DMS53 treated with DMSO at 0.1 percent for 48 hours (cell line): ENCODE data around the gene SLU7.
A peak's percentile ranks its signal among the peaks of the same experiment; 100 is the strongest.
"Not testable (repeated sequence)": the region's sequence is repeated elsewhere in the genome, so short reads cannot be mapped to it uniquely, and the experiment has no call there.

ENCODE experiments used
- DNase-seq: peaks from one replicate; lab custom pipeline; 2025; ENCODE audit not compliant: unreplicated experiment; lab: John Stamatoyannopoulos, UW

SLU7 gene

DNA sequence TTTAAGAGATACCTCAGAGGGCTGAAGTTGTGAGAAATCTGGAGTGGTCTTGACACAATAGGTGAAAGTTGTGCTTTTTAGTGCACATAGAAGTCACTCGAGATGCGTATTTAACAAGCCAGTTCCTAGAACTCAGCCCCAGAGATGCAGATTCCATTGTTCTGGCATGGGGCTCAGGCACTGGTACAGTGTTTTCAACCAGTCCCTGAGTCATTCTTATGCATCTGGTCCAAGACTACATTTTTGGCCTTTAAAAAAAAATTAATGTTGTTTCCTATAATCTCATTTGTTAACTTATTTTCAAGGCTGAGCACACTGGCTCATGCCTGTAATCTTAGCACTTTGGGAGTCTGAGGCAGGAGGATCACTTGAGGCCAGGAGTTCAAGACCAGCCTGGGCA lies 32.4 kb upstream of the SLU7 start:
- no peak for DNase-seq

DNA sequence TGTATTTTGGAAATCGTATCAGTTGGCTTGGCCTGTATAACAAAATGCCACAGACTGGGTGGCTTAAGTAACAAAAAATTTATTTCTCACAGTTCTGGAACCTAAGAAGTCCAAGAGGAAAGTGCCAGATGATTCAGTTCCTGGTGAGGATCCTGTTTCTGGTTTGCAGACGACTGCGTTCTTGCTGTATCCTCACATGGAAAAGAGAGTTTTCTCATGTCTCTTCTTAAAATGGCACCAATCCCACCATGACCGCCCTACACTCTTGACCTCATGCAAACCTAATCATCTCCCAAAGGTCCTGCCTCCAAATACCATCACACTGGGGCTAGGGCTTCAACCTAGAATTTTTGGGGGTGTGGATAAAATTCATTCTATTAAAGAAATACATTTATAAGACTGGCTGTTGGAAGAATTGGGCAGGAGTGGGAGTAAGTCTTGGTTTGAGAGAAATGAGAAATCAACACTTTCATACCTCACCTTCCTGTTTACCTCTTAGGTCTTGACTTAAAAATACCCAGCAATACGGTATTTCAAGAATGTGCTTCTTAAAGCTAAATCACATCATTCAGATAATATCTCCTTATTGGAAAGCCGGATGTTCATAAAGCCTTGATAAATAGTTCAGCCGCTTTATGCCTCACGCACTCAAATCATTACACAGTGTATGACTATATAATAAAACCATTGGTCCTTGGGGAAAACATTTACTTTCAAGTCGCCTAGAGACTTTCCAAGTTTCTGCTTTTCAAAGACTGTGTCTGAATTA lies 31.5 kb upstream of the SLU7 start:
- DNase-seq, result no peak

DNA sequence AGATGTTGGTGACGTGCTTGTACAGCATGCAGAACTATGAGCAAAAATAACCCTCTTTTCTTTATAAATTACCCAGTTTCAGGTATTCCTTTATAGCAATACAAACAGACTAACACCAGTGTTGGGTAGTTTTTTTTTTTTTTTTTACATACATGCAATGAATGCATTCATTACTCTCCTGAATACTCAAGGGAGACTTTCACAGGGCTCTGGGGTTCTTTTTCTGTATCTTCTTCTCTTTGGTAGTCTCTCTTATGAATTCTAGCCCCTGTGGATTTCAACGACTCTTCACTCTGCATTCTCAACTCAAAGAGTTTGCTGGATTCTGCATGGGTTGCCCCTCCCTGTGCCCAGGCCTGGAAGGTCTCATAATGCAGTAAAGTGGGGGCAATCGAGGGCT lies 30.6 kb upstream of the SLU7 start:
- DNase-seq, result no peak

GRCh38 chr5:160448886-160449285 lies 30.0 kb upstream of the SLU7 start:
- no peak for DNase-seq

GRCh38 chr5:160445751-160446150 lies 26.9 kb upstream of the SLU7 start:
- DNase-seq, result no peak

GRCh38 chr5:160445132-160445531 lies 26.3 kb upstream of the SLU7 start:
- DNase-seq, result no peak

DNA sequence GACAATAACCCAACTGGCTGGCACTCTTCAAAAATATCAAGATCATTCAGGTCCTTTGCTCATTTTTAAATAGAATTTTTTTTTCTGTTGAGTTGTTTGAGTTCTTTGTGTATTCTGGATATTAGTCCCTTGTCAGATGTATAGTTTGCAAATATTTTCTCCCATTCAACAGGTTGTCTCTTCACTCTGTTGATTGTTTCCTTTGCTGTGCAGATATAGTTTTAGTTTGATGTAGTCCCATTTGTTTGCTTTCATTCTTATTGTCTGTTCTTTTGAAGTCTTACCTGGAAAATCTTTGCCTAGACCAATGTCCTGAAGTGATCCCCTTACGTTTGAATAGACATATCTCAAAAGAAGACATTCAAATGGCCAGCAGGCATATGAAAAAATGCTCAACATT lies 25.5 kb upstream of the SLU7 start:
- no peak for DNase-seq

- no peak for DNase-seq
Measured at GRCh38 chr5:160442824-160443431, 24.0 kb upstream of the SLU7 start.

DNA sequence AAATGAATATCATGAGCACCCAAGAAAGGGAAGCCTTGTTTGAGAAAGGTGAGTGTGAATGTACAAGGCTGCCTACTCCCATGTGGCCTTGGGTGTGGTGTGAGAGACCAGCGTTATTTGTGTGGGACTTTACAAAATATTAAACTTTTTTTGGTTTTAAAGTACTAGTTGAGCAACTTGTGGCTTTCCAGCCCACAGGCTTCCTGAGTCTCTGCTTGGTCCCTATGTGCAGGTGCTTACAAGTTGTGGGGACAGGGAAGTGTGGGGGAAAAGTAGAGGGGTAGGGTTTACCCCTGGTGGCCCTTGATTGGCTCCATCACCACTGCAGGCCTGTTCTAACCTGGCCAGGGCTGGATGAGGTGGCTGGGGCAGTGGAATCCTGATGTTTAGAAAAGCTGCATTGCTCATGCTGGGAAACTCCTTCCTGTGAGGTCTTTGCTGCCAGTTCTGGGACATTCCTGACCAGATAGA lies 22.5 kb upstream of the SLU7 start:
- DNase-seq, result no peak

- DNase-seq, result peak; percentile 95
Measured at GRCh38 chr5:160439205-160439600, 20.3 kb upstream of the SLU7 start.

GRCh38 chr5:160438316-160439204 lies 19.7 kb upstream of the SLU7 start:
- DNase-seq, result peak; percentile 95

- no peak for DNase-seq
Measured at GRCh38 chr5:160437271-160437670, 18.4 kb upstream of the SLU7 start.

DNA sequence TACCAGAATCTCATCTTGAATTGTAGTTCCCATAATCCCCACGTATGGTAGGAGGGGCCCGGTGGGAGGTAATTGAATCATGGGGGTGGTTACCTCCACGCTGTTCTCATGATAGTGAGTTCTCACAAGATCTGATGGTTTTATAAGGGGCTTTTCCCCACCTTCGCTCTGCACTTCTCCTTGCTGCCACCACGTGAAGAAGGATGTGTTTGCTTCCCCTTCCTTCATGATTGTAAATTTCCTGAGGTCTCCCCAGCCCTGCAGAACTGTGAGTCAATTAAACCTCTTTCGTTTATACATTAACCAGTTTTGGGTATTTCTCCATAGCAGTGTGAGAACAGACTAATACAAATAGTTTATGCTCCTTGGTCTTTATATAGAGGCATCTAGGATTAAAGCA lies 17.8 kb upstream of the SLU7 start:
- DNase-seq, result not testable (repeated sequence)

- DNase-seq, result no peak
Measured at GRCh38 chr5:160436017-160436416, 17.1 kb upstream of the SLU7 start.

GRCh38 chr5:160435532-160435931 lies 16.7 kb upstream of the SLU7 start:
- no peak for DNase-seq

DNA sequence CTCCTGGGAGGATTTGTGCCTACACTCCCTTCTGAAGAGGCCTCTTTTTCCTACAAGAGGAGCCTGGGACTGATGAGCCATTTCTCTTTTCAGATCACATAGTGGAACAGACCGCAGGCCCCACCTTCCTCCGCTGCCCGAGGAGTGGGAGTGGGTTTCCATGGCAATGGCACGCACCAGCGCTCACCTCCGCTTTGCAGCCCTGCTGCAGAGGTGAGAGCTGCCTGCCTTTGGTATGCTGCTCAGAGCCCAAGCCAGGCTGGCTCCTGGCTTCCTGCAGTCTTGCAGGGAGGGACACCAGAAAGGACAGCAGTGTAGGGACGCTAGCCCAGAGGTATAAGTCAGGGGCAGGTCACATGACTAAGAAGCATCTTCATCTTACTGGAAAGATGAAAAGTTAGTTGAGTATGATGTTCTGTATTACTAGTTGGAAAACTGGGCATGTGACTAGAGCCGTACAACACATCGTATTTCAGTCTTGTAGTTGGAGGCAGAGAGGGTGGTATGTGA lies 15.2 kb upstream of the SLU7 start:
- DNase-seq, result no peak

DNA sequence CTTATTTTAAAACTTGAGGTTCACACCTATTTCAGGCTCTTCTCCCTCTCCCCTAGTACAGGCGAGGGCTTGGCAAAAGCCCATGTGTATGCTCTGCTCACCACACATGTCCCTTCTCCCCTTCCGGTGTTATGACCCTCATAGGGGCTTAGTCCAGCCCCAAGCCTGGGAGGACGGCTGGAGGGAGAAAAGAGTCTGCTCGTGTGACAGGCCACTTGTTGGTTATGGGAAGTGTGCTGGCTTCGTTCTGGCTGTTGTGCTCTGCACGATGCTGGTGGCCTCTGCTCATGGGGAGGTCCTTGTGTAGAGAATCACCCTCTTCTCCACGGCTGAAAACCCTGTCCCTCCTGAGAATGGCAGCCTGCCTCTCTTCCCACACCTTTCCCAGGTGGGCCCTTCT lies 13.9 kb upstream of the SLU7 start:
- no peak for DNase-seq

DNA sequence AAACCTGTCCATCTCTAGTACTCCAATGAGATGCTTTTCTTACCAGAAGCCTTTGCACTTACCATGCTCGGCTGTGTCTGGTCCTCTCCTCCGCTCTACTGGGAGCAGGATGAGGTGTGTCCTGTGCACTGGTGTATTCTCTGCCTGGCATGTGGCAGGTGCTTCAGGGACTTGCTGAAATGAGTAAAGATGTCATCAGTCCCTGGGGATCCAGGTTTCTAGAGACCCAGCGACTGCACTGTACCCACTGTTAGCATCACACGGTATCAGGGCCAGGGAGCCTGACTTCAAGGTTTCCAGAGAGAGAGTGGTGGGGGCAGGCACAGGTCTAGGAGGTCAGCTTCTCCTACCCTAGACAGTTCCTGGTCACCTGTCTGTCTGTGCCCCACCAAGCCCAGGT lies 13.3 kb upstream of the SLU7 start:
- no peak for DNase-seq

DNA sequence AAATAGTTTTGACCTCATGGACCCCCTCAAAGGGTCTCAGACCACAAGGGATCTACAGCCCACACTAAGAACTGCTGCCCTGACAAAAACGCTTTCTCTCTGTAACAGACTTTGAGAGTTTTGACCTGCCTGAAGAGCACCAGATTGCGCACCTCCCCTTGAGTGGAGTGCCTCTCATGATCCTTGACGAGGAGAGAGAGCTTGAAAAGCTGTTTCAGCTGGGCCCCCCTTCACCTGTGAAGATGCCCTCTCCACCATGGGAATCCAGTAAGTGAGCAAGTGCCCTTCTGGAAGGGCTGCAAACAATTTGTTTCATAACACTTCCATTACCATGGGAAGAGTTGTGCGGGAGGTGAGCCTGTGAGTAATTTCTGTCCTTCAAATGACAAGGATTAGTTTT lies 8.7 kb upstream of the SLU7 start:
- DNase-seq, result no peak

DNA sequence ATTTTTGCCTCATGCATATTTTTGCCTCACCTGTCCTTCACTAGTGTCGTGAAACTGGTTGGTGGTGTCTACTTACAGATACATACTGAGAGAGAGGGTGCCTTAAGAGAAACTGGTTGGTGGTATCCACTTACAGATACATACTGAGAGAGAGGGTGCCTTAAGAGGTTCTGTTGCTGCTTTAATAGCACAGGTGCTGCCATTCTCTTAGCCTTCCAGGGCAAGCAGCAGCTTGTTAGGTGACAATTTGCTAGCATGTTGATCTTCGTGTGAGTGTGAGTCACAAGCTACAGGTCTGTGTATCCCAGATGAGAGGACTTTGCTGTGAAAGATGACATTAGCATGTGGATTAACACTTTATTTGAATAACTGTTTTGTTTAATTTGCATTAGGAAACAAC lies 4.2 kb upstream of the SLU7 start:
- DNase-seq, result peak; percentile 42

GRCh38 chr5:160421625-160422258 lies 2.9 kb upstream of the SLU7 start, which contains the start of gene PTTG1:
PTTG1 (plus strand) TSS chr5:160421855; CDS start chr5:160422313, 458 bp downstream.
- DNase-seq, result peak; percentile 94
